GM23248 (cell line): ENCODE results near the gene IQGAP2.

Source experiments
- EZH2 ChIP-seq: fragments of 200-600 bp; sonication (generic); IDR thresholded peaks from 2 replicates; pipeline ENCODE4 v1.6.1; 2018; ENCODE audit warnings: antibody characterized with exemption, mild to moderate bottlenecking; ENCODE audit not compliant: insufficient read depth, poor library complexity, severe bottlenecking
- EZH2phosphoT487 ChIP-seq: fragments of 200-600 bp; sonication (generic); IDR thresholded peaks from 2 replicates; pipeline ENCODE4 v1.6.1; 2018; ENCODE audit warnings: antibody characterized with exemption, moderate library complexity, mild to moderate bottlenecking, low read depth; ENCODE audit not compliant: insufficient read depth

DNA sequence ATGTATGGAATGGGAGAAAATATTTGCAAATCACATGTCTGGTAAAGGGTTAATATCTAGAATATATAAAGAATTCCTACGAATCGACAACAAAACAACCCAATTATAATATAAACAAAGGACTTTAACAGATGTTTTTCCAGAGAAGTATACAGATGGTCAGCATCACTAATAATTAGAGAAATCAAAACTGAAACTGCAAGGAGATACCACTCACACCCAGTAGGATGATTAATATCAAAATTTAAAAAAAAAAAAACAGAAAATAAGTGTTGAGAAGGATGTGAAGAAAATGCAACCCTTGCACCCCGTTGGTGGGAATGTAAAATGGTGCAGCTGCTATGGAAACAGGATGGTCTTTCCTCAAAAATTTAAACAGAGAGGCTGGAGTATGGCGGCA is 278.2 kb downstream of the IQGAP2 start:
- no peak for TF ChIP-seq EZH2
- no peak for TF ChIP-seq EZH2phosphoT487
